GM18499 (cell line): ENCODE data around the gene SEMA6A.
A peak's percentile ranks its signal among the peaks of the same experiment; 100 is the strongest.

Source experiments
- ATAC-seq: cut with Tn5 transposase; IDR thresholded peaks from one replicate; pipeline ENCODE4 v1.9.1; 2021; ENCODE audit warnings: moderate number of reproducible peaks; ENCODE audit not compliant: insufficient read depth, unreplicated experiment

SEMA6A gene

DNA sequence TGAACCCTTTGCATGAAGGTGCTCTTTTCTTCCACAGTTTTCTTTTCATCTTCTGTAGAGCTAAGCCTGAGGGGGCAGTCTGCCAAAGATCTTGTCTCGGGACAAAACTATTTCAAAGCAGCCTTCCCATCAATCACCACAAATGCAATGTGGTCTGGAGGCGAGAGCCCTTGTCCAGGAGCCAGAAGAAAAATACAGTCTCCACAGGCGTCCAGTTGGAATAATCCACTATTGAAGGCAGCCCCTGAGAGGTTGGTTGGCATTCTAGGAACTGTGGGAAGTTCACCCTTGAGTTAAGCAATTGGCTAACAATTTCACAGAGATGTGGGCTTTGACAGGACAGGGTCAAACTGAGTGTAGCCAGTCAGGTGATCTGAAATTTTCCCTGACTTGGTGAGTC is 72.0 kb downstream of the SEMA6A start:
- no peak for ATAC-seq

GRCh38 chr5:116502138-116502537 is 72.5 kb downstream of the SEMA6A start:
- no peak for ATAC-seq

GRCh38 chr5:116498503-116499048 is 76.0 kb downstream of the SEMA6A start:
- no peak for ATAC-seq

- no peak for ATAC-seq
These were observed 77.0 kb downstream of the SEMA6A start for GRCh38 chr5:116497631-116498030.

DNA sequence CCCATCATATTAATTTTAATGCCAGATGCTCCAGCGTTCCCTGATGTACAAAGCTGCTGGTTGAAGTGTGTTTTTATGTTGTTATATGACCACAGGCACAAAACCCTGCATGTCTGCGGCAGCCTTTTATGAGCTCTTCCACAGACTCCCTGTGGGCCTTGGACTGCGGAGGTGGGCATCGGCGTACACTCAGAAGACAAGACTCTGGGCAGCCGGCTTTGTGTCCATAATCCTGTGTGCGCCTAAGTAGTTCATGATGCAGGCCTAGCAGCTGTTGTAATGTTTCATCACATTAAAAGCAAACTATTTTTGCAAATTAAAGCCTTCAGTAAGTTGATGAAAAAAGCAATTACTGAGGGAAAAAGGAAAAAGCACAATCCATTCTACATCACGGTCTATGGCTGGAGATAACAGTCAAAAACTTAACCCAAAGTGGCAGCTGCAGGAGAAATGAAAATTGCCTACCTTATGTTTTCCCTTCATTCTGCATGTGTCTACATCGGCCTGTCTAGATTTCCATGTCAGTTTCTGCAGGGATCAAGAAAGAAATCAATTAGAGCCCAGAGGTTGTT is 78.8 kb downstream of the SEMA6A start:
- ATAC-seq, result no peak

GRCh38 chr5:116494784-116495450 is 79.7 kb downstream of the SEMA6A start:
- ATAC-seq, result no peak

- ATAC-seq, result no peak
These were observed 81.8 kb downstream of the SEMA6A start for GRCh38 chr5:116492776-116493175.

DNA sequence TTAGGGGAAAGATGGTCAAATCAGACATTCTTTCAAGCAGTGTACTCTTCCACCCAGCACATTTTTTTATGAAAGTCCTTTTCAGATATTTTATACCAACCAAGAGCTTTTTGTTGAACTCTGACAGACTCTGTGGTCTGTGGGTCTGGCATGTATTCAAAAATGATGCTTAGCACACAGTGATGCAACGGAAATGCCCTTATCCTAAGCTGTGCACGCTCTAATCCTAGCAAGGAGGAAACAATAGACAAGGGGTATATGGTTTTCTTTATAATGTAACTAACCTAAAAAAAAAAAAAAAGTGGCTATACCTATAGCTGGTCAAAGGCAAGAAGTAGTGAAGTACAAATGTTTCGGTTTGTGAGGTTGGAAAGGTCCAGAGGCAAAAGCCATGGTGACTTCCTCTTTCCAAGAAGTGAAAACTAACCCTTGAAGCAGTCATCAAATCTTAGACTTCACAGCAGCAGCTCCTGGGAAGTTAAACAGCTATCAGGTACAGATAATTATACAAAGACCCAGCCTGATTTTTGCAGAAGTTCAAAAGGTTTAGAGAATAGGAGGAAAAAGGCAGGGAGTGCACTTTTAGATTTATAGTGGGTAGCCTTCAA is 82.5 kb downstream of the SEMA6A start:
- peak; percentile 58 for ATAC-seq

GRCh38 chr5:116488356-116489041 is 86.1 kb downstream of the SEMA6A start:
- ATAC-seq, result no peak

DNA sequence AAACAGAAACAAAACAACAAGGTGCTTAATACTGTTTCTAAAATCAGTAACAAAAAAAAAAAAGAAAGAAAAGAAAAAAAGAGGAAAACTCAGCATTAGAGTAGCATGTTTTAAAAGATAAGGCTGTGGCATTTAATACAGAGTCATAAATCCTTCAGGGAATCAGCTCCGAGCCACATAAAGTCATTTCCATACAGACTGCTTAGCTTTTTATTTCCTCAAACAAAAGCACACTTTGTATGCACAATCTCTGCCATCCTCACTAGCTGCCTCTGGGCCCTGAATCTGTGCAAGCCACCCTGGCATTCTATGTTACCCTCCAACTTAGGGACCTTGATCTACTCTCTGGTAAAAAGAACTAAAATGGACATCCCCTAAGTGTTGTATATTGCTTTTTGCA is 87.6 kb downstream of the SEMA6A start:
- ATAC-seq, result no peak

DNA sequence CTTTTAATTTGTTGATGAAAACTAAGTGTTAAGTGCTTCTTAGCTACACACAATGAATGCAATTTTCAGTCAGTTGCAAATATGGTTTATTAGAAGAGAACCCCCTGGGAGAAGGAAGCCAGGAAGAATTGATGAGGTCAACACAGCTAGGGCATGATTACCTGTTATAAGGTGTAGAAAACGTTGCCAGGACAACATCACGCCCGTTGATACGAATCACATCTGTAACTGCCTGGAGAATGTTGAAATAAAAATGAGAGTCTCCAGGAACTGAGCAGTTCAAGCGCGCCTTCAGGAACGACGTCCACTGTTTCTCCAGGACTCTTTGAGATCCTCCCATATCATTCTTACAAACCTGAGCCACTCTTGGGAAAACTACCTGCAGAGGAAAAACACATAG is 88.0 kb downstream of the SEMA6A start:
- ATAC-seq, result no peak

- ATAC-seq, result no peak
These were observed 90.0 kb downstream of the SEMA6A start for GRCh38 chr5:116484645-116485044.

DNA sequence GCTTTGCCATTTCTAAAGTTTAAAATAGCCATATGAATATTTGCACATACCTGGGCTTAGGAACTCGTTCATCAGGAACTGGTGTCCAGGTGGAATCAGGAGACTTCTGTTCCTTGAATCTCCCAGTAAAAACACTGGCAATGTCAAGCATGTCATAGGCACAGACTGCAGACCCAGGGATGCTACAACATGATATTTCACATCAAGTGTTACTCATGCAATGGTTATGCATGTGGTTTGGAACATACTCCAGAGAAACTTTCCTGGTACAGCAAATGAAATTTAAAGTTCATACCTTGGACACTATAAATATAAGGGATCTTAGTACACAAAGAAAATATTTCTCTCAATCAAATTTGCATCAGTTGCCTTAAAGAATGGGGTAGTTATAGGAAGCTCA is 92.2 kb downstream of the SEMA6A start:
- no peak for ATAC-seq

DNA sequence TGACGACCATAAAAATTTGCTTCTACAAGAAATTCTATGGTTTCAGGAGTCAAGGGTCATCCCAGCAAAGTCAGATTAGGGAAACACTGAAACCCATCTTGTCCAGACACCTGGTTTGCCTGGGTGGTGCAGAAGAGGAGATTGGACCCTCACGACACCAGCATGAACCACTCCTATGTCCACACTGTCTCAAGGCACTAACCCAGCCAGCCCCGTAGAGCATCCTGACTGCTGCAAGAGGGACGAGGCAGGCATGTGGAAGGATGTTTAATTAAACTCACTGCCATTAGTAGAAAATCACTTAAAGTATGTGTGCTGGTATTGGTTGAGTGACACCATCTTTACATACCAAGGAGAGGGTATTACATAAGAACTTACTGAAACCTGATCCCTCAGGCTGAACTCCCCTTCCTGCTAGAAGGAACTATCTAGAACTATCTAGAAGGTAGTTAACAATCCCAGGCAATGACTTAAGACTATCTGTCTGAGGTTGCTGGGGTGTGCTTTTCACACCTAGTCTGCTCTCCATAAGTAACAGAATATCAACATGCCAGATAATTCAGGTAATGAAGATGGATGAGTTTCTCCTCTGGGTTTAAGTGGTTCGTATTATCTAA is 93.6 kb downstream of the SEMA6A start:
- ATAC-seq, result no peak

- no peak for ATAC-seq
These were observed 94.6 kb downstream of the SEMA6A start for GRCh38 chr5:116479776-116480675.

- ATAC-seq, result no peak
These were observed 96.1 kb downstream of the SEMA6A start for GRCh38 chr5:116478491-116478890.

DNA sequence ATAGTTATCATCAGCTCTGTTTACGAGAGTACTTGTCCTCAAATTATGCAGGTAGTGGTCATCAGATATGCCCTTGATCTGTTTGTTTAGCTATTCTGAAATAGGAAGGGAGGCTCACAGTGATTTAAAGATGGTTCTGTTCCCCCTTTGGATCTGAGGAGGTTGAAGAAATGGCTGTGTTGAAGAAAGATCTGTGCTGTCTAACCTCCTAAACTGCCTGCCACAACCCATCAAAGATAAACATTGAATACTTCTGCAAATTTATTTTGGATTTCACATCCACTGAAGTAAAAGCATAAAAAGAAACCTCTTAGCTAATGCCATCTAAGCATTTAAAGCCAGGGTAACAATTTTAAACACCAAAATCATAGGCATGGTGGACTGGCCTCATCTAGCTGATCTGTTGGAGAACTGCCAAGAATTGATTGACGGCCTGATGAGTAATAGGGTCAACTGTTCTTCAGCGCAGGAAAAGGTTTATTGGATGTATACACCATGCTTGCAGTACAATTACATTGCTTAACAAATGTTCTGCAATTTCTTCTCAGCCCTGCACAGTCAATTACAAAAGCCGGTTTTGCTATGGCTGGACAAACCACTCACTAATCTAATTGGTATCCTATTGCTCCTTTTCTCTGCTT is 97.6 kb downstream of the SEMA6A start:
- no peak for ATAC-seq

DNA sequence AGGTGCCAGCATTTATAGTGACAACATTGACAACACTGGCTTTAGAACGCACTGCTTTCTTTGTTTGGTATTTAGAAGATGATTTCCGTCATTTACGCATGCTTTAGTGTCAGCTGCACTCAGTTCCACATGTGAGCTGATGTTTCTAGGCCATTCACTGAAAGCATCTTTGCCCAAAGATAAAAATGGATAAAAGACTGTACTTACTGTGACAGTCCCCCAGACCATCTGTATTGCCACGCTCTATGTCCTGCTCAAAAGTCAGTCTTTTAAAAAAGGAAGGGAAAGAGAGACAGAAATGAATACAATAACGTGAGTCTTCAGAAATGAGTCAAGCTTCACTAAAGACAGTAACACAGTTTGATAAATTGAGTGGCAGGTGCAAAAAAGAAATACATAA is 99.3 kb downstream of the SEMA6A start:
- no peak for ATAC-seq

DNA sequence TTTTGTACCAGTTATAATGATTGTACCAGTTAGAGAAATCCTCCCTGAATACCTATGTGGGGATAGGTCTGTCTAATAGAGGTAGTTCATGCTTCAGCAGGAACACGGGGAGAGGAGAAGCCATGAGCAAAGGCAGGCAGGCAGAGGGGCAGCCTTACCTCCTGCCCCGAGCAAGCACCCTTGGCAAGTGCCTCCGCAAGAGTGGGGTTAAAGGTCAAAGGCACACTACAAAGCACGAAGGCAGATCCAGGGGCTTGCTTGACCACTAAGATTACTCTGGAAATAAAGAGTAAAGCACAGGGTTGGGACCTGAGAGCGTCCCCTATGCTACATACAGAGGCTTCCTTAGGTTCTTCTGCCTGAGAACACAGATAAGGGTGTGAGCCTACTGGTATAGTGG is 100.9 kb downstream of the SEMA6A start:
- no peak for ATAC-seq
